Measurements from ENCODE around the gene ACTL8. TPM values are rescaled to one million over a fixed set of nuclear protein-coding genes. Genes with fewer than 3 reads are reported as not detected.

The ACTL8 gene
- polyA plus RNA-seq, 2 of the 4 experiments (the other 2 are of a cell fraction), result 0.30 to 1.3 TPM

DNA sequence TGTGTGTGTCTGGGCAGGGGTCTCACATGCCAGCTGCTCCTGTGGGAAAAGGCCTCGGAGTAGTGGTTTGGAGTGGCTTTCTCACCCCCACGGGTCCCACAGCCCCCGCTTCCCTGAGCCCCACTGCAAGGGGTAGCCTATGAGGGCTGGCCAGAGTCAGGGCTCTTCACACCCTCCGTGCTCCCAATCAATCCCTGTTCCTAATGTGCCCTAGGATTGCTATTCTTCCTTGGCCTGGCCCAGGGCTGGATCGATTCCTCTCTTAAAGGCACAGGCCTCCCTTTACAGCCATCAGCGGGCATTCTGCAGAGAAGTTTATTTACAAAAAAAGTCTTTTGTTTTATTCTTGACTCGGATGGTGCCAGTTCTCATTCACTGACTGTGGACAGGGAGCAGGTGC is 19.3 kb upstream of the ACTL8 start:
- no peak overlapping the region for H3K4me3 ChIP-seq

DNA sequence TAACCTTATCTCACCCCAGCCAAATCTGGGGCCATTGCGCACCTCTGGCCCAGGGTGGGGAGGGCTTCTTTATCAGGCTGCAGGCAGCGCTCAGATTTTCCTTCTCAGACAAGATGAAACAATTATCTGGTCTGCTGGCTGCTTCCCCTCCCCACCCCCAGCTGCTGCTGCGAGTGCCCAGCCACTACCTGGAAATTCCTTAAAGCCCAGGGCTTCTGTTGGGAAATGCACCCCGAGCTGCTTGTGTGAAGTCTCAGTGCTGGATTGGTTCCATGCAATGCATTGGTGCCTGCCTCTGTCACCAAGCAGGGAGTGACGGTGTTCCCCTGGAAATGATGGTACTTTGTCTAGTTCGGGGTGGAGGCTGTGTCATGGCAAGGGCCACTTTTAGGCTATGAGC is 18.5 kb upstream of the ACTL8 start:
- 69% methylated on average over 4 of the region's 6 CpGs for WGBS (ENCODE audit: missing lambda C conversion rate)
- ChIA-PET POLR2A (no interaction called here), CTCF (interaction anchor here (1.0 to 1.7 kb wide), 2 partner anchors 39 to 130 kb away, joined by 3 to 4 read pairs; no protein-coding TSS in a partner anchor)
- FAIRE-seq (no peak), ATAC-seq (no peak), DNase-seq (ENCODE audit: low read depth in 1 of 2, low spot score in 1 of 2) (no peak)
- no peak for TF ChIP-seq ESRRA (IDR thresholded peaks at IDR 0.05; ENCODE audit: borderline replicate concordance, low read length)
- no peak for TF ChIP-seq EHMT2 (IDR thresholded peaks at IDR 0.05; ENCODE audit: low read depth)
- TF ChIP-seq HOXB13 (CRISPR knock-in tag; IDR thresholded peaks at IDR 0.05; ENCODE audit: low read depth), result no peak
- TF ChIP-seq, protein P1, sequence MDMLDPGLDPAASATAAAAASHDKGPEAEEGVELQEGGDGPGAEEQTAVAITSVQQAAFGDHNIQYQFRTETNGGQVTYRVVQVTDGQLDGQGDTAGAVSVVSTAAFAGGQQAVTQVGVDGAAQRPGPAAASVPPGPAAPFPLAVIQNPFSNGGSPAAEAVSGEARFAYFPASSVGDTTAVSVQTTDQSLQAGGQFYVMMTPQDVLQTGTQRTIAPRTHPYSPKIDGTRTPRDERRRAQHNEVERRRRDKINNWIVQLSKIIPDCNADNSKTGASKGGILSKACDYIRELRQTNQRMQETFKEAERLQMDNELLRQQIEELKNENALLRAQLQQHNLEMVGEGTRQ (IDR thresholded peaks at IDR 0.05), result no peak
- TF ChIP-seq HOXA7 (CRISPR knock-in tag; IDR thresholded peaks at IDR 0.05), result no peak
- TF ChIP-seq FOXS1 (CRISPR knock-in tag; IDR thresholded peaks at IDR 0.05), result no peak
- TF ChIP-seq, protein P2, sequence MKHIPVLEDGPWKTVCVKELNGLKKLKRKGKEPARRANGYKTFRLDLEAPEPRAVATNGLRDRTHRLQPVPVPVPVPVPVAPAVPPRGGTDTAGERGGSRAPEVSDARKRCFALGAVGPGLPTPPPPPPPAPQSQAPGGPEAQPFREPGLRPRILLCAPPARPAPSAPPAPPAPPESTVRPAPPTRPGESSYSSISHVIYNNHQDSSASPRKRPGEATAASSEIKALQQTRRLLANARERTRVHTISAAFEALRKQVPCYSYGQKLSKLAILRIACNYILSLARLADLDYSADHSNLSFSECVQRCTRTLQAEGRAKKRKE (CRISPR knock-in tag; IDR thresholded peaks at IDR 0.05; ENCODE audit: low read depth), result no peak
- TF ChIP-seq CBX2 (IDR thresholded peaks at IDR 0.05; ENCODE audit: borderline replicate concordance, low read depth), result no peak
- TF ChIP-seq POLR2A (IDR thresholded peaks at IDR 0.05; ENCODE audit: low read length), result no peak
- TF ChIP-seq HDAC2 (IDR thresholded peaks at IDR 0.05), result no peak
- TF ChIP-seq JUNB (IDR thresholded peaks at IDR 0.05), result no peak
- no peak for TF ChIP-seq TP53 (CRISPR knock-in tag; IDR thresholded peaks at IDR 0.05)
- Histone ChIP-seq H3K9me3 (no peaks in the 10 kb centered on the region), H3K4me2 (no peak overlapping the region), H3K4me3 (no peak overlapping the region), H3K4me1 (no peaks in the 10 kb centered on the region), H3K27ac (no peak overlapping the region)

More for the DNA sequence above, 19.3 kb upstream of the ACTL8 start:
- no peak overlapping the region for H3K27ac ChIP-seq
- CTCF ChIA-PET, result interaction anchor here (1.7 kb wide), 1 partner anchor 129 kb away, joined by 4 read pairs; no protein-coding TSS in a partner anchor
- no peak for TF ChIP-seq ESRRA (IDR thresholded peaks at IDR 0.05; ENCODE audit: borderline replicate concordance, low read length)
- TF ChIP-seq HDAC2 (IDR thresholded peaks at IDR 0.05), result no peak
- no peak for TF ChIP-seq JUN (IDR thresholded peaks at IDR 0.05)
- no peak for TF ChIP-seq CEBPB (IDR thresholded peaks at IDR 0.05)
- no peak for TF ChIP-seq BHLHE40 (IDR thresholded peaks at IDR 0.05; ENCODE audit: low read depth, low read length)
- no peak for TF ChIP-seq TFCP2L1 (CRISPR knock-in tag; IDR thresholded peaks at IDR 0.05)
- 54% methylated on average over 7 of the region's 7 CpGs for WGBS (ENCODE audit: missing lambda C conversion rate)
- no peaks in the 10 kb centered on the region for H3K9me3 ChIP-seq
- H3K4me2 ChIP-seq, result no peak overlapping the region
- DNase-seq (ENCODE audit: low read depth in 1 of 2, low spot score in 1 of 2) (no peak), ATAC-seq (no peak), FAIRE-seq (no peak)
- H3K4me1 ChIP-seq, result no peaks in the 10 kb centered on the region
- POLR2A ChIA-PET, result no interaction called here

DNA sequence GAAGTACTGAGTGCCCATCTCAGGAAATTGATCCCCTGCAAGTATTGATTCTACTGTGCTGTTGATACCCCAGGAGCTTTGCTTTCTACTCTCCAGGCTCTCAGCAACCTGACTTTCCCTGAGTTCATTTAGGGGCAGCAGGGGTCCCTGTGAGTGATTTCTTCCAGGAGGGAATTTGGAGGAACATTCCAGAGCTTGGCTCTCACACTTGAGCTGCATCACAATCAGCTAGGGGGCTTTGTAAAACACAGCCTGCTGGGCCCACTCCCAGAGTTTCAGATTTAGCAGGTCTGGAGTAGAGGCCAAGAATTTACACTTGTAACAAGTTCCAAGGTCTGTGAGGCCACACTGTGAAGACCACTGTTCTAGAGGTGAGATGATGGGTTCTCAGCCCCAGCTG is 16.1 kb upstream of the ACTL8 start:
- H3K9me3 ChIP-seq, result no peaks in the 10 kb centered on the region
- H3K4me1 ChIP-seq, result no peaks in the 10 kb centered on the region
- H3K4me3 ChIP-seq, result no peak overlapping the region
- ChIA-PET POLR2A (no interaction called here), CTCF (interaction anchor here (0.8 to 1.4 kb wide), 4 partner anchors 13 to 244 kb away, joined by 3 to 4 read pairs (median 3); no protein-coding TSS in a partner anchor)
- FAIRE-seq (no peak), ATAC-seq (no peak), DNase-seq (ENCODE audit: low read depth in 1 of 2, low spot score in 1 of 2) (no peak)
- no peak overlapping the region for H3K4me2 ChIP-seq
- H3K27ac ChIP-seq, result no peak overlapping the region
- TF ChIP-seq SREBF2 (IDR thresholded peaks at IDR 0.05), result no peak
- TF ChIP-seq, protein P3, sequence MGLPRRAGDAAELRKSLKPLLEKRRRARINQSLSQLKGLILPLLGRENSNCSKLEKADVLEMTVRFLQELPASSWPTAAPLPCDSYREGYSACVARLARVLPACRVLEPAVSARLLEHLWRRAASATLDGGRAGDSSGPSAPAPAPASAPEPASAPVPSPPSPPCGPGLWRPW (IDR thresholded peaks at IDR 0.05), result no peak
- no peak for TF ChIP-seq RCOR1 (IDR thresholded peaks at IDR 0.05; ENCODE audit: low read depth, low read length)
- TF ChIP-seq, protein P4, sequence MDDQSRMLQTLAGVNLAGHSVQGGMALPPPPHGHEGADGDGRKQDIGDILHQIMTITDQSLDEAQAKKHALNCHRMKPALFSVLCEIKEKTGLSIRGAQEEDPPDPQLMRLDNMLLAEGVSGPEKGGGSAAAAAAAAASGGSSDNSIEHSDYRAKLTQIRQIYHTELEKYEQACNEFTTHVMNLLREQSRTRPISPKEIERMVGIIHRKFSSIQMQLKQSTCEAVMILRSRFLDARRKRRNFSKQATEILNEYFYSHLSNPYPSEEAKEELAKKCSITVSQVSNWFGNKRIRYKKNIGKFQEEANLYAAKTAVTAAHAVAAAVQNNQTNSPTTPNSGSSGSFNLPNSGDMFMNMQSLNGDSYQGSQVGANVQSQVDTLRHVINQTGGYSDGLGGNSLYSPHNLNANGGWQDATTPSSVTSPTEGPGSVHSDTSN (IDR thresholded peaks at IDR 0.05), result no peak
- no peak for TF ChIP-seq HOXA7 (CRISPR knock-in tag; IDR thresholded peaks at IDR 0.05)
- no peak for TF ChIP-seq FOXS1 (CRISPR knock-in tag; IDR thresholded peaks at IDR 0.05)
- no peak for TF ChIP-seq PHF8 (IDR thresholded peaks at IDR 0.05; ENCODE audit: borderline replicate concordance, low read depth)
- TF ChIP-seq, protein P5, sequence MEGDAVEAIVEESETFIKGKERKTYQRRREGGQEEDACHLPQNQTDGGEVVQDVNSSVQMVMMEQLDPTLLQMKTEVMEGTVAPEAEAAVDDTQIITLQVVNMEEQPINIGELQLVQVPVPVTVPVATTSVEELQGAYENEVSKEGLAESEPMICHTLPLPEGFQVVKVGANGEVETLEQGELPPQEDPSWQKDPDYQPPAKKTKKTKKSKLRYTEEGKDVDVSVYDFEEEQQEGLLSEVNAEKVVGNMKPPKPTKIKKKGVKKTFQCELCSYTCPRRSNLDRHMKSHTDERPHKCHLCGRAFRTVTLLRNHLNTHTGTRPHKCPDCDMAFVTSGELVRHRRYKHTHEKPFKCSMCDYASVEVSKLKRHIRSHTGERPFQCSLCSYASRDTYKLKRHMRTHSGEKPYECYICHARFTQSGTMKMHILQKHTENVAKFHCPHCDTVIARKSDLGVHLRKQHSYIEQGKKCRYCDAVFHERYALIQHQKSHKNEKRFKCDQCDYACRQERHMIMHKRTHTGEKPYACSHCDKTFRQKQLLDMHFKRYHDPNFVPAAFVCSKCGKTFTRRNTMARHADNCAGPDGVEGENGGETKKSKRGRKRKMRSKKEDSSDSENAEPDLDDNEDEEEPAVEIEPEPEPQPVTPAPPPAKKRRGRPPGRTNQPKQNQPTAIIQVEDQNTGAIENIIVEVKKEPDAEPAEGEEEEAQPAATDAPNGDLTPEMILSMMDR (IDR thresholded peaks at IDR 0.05), result no peak
- TF ChIP-seq RARB (CRISPR knock-in tag; IDR thresholded peaks at IDR 0.05), result no peak
- no peak for TF ChIP-seq FOSB (CRISPR knock-in tag; IDR thresholded peaks at IDR 0.05)
- no peak for TF ChIP-seq MAFK (IDR thresholded peaks at IDR 0.05; ENCODE audit: partially characterized antibody)
- no peak for TF ChIP-seq ZNF302 (CRISPR knock-in tag; IDR thresholded peaks at IDR 0.05)
- no peak for TF ChIP-seq HDAC2 (IDR thresholded peaks at IDR 0.05)
- TF ChIP-seq, protein P6, sequence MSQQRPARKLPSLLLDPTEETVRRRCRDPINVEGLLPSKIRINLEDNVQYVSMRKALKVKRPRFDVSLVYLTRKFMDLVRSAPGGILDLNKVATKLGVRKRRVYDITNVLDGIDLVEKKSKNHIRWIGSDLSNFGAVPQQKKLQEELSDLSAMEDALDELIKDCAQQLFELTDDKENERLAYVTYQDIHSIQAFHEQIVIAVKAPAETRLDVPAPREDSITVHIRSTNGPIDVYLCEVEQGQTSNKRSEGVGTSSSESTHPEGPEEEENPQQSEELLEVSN (IDR thresholded peaks at IDR 0.05; ENCODE audit: borderline replicate concordance, low read depth), result no peak
- TF ChIP-seq MYC (IDR thresholded peaks at IDR 0.05; ENCODE audit: borderline replicate concordance, low read length), result no peak
- no peak for TF ChIP-seq JUNB (IDR thresholded peaks at IDR 0.05)
- no peak for TF ChIP-seq EP300 (IDR thresholded peaks at IDR 0.05)
